Breast epithelium (tissue), 4 donors: ENCODE results near the gene SH2D3C. TPM values are rescaled to one million over a fixed set of nuclear protein-coding genes. Genes with fewer than 3 reads are reported as not detected.

Experiments
- DNase-seq, 2 donors: peaks; one replicate each; pipeline ENCODE4 v3.0.0-alpha.2; 2019; ENCODE audit warnings: low spot score in 2 of 2
- H3K27ac ChIP-seq, 2 donors: fragments of 200-600 bp; sonication (generic) in 1 of 2; one replicate each; pipeline ENCODE4 v1.5.1; 2016 to 2019; ENCODE audit warnings: mild to moderate bottlenecking in 1 of 2
- H3K27me3 ChIP-seq, 2 donors: fragments of 200-600 bp; sonication (generic) in 1 of 2; one replicate each; pipeline versions ENCODE4 v1.5.1 to v1.6.0; 2017 to 2019; ENCODE audit warnings: control low read depth in 1 of 2, mild to moderate bottlenecking in 1 of 2
- H3K36me3 ChIP-seq: fragments of 200-600 bp; one replicate; pipeline ENCODE4 v1.5.1; 2019
- H3K4me1 ChIP-seq, 2 donors: fragments of 200-600 bp; sonication (generic); one replicate each; pipeline ENCODE4 v1.5.1; 2016 to 2019; ENCODE audit warnings: control low read depth in 1 of 2
- H3K4me3 ChIP-seq, 3 donors: fragments of 200-600 bp; sonication (generic); 1 replicate in 2 of 3; 2 replicates in 1 of 3; pipeline ENCODE4 v1.5.1; 2016 to 2019; ENCODE audit warnings: mild to moderate bottlenecking in 3 of 3, moderate library complexity in 2 of 3
- H3K9me3 ChIP-seq, 2 donors: fragments of 200-600 bp; sonication (generic) in 1 of 2; one replicate each; pipeline ENCODE4 v1.5.1; 2016 to 2019; ENCODE audit warnings: control low read depth in 1 of 2
- POLR2A ChIP-seq: fragments of 450-650 bp; IDR thresholded peaks from one replicate; pipeline ENCODE4 v1.6.1; 2016; ENCODE audit warnings: antibody characterized with exemption, mild to moderate bottlenecking, moderate library complexity
- POLR2AphosphoS5 ChIP-seq, 3 donors: sonication (generic); formaldehyde crosslinking; IDR thresholded peaks; one replicate each; pipeline ENCODE4 v1.6.1; 2017; ENCODE audit warnings: antibody characterized with exemption in 3 of 3
- intact Hi-C: fragments of 100-400 bp; cut with DNase I; formaldehyde crosslinking; loops from one replicate; pipeline ENCODE4 v1.15.1; 2023; ENCODE audit warnings: low total_unique reads
- total RNA-seq, 3 donors: library from RNA; depleted of rRNA; stranded (reverse); fragments of >200 nt; gene quantifications; one replicate each; pipeline ENCODE4 v1.1.0, GENCODE V29; 2016
- TF ChIP-seq, protein P1 (sequence below), 3 donors: fragments of 450-650 bp; IDR thresholded peaks; one replicate each; pipeline ENCODE4 v1.5.1; 2016 to 2017; ENCODE audit warnings: antibody characterized with exemption in 3 of 3, mild to moderate bottlenecking in 3 of 3, moderate library complexity in 3 of 3

Gene SH2D3C
- total RNA-seq, 3 donors from 2014 or later, result 6.0 to 15.4 (median 6.9) TPM

DNA sequence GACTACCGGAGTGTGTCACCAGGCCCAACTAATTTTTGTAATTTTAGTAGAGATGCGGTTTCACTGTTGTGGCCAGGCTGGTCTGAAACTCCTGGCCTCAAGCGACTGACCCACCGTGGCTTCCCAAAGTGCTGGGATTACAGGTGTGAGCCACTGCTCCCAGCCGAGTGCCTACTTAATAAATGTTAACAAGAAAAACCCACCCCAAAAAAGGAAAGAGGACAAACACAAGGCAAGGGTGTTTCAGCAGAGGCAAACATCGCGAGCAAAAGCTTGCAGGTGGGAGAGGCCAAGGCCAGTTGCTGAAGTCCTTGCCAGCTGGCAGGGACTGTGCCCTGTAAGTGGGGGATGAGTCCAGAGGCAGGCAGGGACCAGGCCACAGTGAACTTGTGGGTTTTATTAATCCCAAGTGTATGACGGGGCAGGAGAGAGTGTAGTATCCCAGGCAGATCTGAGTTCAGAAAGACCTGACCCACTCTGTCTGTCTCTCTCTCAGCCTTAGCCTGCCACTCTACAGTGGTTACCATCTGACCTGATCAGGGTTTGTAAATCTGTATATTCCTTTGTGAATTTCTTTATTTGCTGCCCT is 17.9 kb upstream of the SH2D3C start:
- Histone ChIP-seq H3K27ac (peak overlapping the region; percentile 45 to 61), H3K9me3 (no peaks in the 10 kb centered on the region), H3K4me1 (peaks cover 2 to 12% of the 10 kb centered on the region in 2 donors), H3K27me3 (no peaks in the 10 kb centered on the region), H3K4me3 (no peak overlapping the region), H3K36me3 (no peaks in the 10 kb centered on the region)
- intact Hi-C loops, result no loop called here
- peak in 2 of 3 donors; percentile 22 to 30 for TF ChIP-seq POLR2AphosphoS5 (IDR thresholded peaks at IDR 0.05)
- no peak for TF ChIP-seq POLR2A
- no peak for DNase-seq

DNA sequence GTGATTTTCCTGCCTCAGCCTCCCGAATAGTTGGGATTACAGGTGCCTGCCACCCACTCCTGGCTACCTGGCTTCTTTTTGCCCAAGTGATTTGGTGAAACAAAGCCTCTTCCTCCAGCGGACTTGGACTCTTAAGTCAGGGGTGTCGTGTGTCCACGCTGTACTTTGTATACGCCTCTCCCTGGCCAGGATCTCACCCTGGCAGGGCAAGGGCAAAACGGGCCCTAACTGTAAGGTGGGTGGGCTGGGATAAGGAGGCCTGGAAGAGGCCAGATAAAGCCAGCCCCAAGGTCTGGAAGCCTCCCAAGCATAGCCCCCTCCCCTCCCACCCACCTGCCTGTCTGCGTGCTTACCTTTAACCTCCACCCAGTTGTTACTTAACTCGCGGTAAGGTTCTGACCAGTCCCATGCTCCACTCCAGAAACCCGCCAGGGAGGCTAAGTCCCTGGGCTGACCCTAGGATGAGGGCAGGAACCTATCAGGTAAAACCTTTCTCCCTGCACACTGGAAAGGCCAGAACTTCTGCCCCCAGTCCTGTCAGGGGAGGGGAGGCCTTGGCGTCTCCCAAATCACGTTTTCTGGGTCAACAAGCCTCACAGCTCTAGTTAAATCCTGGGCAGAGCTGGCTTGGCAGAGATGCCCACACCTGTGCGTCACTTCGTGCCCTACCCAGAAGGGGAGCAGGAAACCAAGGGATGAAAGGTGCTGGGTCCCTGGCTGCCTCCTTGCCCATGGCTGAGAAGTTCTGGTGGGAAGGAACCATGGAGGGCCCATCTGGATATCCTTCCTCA is 15.7 kb upstream of the SH2D3C start:
- peaks cover 2 to 12% of the 10 kb centered on the region in 2 donors for H3K4me1 ChIP-seq
- no peak for TF ChIP-seq POLR2A
- no peak for TF ChIP-seq POLR2AphosphoS5 (IDR thresholded peaks at IDR 0.05)
- TF ChIP-seq, protein P1, sequence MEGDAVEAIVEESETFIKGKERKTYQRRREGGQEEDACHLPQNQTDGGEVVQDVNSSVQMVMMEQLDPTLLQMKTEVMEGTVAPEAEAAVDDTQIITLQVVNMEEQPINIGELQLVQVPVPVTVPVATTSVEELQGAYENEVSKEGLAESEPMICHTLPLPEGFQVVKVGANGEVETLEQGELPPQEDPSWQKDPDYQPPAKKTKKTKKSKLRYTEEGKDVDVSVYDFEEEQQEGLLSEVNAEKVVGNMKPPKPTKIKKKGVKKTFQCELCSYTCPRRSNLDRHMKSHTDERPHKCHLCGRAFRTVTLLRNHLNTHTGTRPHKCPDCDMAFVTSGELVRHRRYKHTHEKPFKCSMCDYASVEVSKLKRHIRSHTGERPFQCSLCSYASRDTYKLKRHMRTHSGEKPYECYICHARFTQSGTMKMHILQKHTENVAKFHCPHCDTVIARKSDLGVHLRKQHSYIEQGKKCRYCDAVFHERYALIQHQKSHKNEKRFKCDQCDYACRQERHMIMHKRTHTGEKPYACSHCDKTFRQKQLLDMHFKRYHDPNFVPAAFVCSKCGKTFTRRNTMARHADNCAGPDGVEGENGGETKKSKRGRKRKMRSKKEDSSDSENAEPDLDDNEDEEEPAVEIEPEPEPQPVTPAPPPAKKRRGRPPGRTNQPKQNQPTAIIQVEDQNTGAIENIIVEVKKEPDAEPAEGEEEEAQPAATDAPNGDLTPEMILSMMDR (IDR thresholded peaks at IDR 0.05), result no peak
- intact Hi-C loops, result no loop called here
- H3K4me3 ChIP-seq, result no peak overlapping the region
- H3K36me3 ChIP-seq, result peaks cover 8% of the 10 kb centered on the region
- H3K27ac ChIP-seq, result peak overlapping the region; percentile 20 to 60
- no peaks in the 10 kb centered on the region for H3K27me3 ChIP-seq
- no peaks in the 10 kb centered on the region for H3K9me3 ChIP-seq
- no peak for DNase-seq

DNA sequence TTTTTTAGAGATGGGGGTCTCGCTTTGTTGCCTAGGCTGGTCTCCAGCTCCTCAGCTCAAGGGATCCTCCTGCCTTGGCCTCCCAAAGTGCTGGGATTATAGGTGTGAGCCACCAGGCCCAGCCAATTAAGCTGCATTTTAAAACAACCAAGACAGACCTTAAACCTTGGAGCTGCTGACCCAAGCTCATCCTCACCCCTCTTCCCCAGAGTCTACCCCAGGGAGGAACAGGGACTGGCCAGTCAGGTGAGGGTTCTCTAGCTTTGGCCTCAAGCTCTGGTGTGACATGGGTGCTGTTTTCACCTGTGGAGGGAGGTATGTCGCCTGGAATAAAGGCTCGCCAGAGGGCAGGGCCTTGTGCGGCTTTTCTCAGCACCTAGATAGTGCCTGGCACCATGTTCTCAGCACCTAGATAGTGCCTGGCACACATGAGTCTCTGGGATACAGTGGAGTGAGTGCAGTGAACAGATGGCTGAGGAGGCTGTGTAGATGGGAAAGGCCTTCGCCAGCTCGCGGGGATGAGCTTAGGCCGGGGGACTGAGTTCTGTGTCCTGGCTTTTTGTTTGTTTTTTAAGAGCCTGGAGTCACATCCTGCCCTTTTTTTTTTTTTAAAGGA is 14.7 kb upstream of the SH2D3C start:
- intact Hi-C loops, result no loop called here
- Histone ChIP-seq H3K27ac (peak overlapping the region; percentile 29 to 63), H3K36me3 (peaks cover 17% of the 10 kb centered on the region), H3K27me3 (no peaks in the 10 kb centered on the region), H3K4me3 (no peak overlapping the region), H3K4me1 (peaks cover 2 to 12% of the 10 kb centered on the region in 2 donors), H3K9me3 (no peaks in the 10 kb centered on the region)
- no peak for TF ChIP-seq POLR2A
- TF ChIP-seq POLR2AphosphoS5 (IDR thresholded peaks at IDR 0.05), result no peak
- TF ChIP-seq, protein P1 (IDR thresholded peaks at IDR 0.05), result no peak
- no peak for DNase-seq

DNA sequence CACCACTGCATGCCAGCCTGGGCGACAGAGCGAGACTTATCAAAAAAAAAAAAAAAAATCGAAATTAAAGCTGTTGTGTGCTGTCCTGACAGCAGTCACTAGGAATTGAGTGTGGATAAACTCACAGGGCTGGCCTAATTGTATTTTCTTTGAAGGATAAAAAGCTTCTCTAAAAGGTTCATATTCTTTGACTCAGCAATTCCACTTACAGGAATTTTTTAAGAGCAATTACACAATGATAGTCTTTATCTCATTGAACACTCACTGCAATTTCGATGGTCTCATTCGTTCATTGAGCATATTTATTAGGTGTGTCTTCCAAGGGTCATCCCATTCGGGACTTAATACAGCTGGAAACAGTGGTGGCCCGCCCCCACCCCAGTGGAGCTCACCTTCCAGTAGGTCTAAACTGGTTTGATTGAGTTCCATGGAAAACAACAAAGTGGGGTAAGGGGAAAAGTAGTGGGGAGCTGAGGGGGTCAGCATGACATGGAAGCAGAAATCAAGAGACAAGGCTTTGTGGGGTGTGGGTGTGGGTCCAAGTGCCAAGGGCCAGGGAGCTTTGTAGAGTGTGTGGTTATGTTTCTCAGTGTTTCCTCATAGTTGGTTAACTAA is 14.1 kb upstream of the SH2D3C start:
- H3K36me3 ChIP-seq, result peaks cover 18% of the 10 kb centered on the region
- H3K27ac ChIP-seq, result peak overlapping the region in 1 of 2 donors; percentile 63
- no peak for DNase-seq
- H3K4me1 ChIP-seq, result peaks cover 2 to 13% of the 10 kb centered on the region in 2 donors
- no peak for TF ChIP-seq POLR2AphosphoS5 (IDR thresholded peaks at IDR 0.05)
- H3K4me3 ChIP-seq, result no peak overlapping the region
- H3K9me3 ChIP-seq, result no peaks in the 10 kb centered on the region
- H3K27me3 ChIP-seq, result no peaks in the 10 kb centered on the region
- intact Hi-C loops, result no loop called here

DNA sequence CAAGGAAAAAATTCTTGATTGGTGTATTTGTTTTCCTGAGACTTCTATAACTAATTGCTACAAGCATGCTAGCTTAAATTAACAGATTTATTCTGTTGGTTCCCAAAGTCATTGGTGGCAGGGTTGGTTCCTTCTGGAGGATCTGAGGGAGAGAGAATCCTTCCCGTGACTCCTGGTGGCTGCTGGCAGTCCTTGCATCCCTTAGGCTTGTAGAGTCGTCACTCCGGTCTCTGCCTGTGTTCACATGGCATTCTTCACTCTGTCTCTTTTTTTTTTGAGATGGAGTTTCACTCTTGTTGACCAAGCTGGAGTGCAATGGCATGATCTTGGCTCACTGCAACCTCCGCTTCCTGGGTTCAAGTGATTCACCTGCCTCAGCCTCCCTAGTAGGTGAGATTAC is 12.6 kb upstream of the SH2D3C start:
- H3K4me1 ChIP-seq, result peaks cover 0 to 9% of the 10 kb centered on the region in 2 donors
- H3K36me3 ChIP-seq, result peaks cover 18% of the 10 kb centered on the region
- no peak overlapping the region for H3K27ac ChIP-seq
- DNase-seq, result no peak
- intact Hi-C loops, result no loop called here
- H3K27me3 ChIP-seq, result no peaks in the 10 kb centered on the region
- H3K4me3 ChIP-seq, result no peak overlapping the region
- TF ChIP-seq, protein P1 (IDR thresholded peaks at IDR 0.05), result no peak
- TF ChIP-seq POLR2AphosphoS5 (IDR thresholded peaks at IDR 0.05) (no peak), POLR2A (no peak)
- H3K9me3 ChIP-seq, result no peaks in the 10 kb centered on the region
